Gastroesophageal sphincter (tissue), 4 donors: Measurements from ENCODE around the gene DGKI. TPM values are rescaled to one million over a fixed set of nuclear protein-coding genes. Genes with fewer than 3 reads are reported as not detected.

Experiments used
- ATAC-seq: fragments of 150-250 bp; one replicate; pipeline ENCODE4 v1.9.1; 2016; ENCODE audit warnings: mild to moderate bottlenecking, moderate library complexity
- H3K27ac ChIP-seq, 4 donors: fragments of 200-600 bp; sonication (generic) in 3 of 4; 1 replicate in 3 of 4; 2 replicates in 1 of 4; pipeline ENCODE4 v1.5.1; 2016 to 2019
- H3K27me3 ChIP-seq: fragments of 200-600 bp; sonication (generic); one replicate; pipeline ENCODE4 v1.5.1; 2019
- H3K36me3 ChIP-seq, 2 donors: fragments of 200-600 bp; sonication (generic); one replicate each; pipeline ENCODE4 v1.5.1; 2019; ENCODE audit warnings: control low read depth in 1 of 2
- H3K4me1 ChIP-seq, 3 donors: fragments of 200-600 bp; sonication (generic); 1 replicate in 2 of 3; 2 replicates in 1 of 3; pipeline ENCODE4 v1.5.1; 2016 to 2019; ENCODE audit warnings: control low read depth in 2 of 3
- H3K4me3 ChIP-seq, 2 donors: fragments of 200-600 bp; sonication (generic); one replicate each; pipeline ENCODE4 v1.5.1; 2019; ENCODE audit warnings: mild to moderate bottlenecking in 1 of 2, moderate library complexity in 1 of 2
- H3K9me3 ChIP-seq, 3 donors: fragments of 200-600 bp; sonication (generic); one replicate each; pipeline ENCODE4 v1.5.1; 2017 to 2019; ENCODE audit warnings: control low read depth in 2 of 3
- CTCF ChIP-seq, 4 experiments: fragments of 200-600 bp in 2 of 4; fragments of 450-650 bp in 2 of 4; sonication (generic) in 1 of 4; IDR thresholded peaks; one replicate each; pipeline ENCODE4 v1.5.1; 2017 to 2019; ENCODE audit warnings: antibody characterized with exemption in 4 of 4, mild to moderate bottlenecking in 2 of 4, moderate library complexity in 2 of 4
- EP300 ChIP-seq: sonication (generic); formaldehyde crosslinking; IDR thresholded peaks from one replicate; pipeline ENCODE4 v1.6.1; 2017; ENCODE audit warnings: antibody characterized with exemption, mild to moderate bottlenecking
- POLR2A ChIP-seq, 2 donors: fragments of 450-650 bp; IDR thresholded peaks; one replicate each; pipeline ENCODE4 v1.6.1; 2017; ENCODE audit warnings: antibody characterized with exemption in 2 of 2, mild to moderate bottlenecking in 2 of 2, moderate library complexity in 1 of 2
- POLR2AphosphoS5 ChIP-seq: sonication (generic); formaldehyde crosslinking; IDR thresholded peaks from one replicate; pipeline ENCODE4 v1.6.1; 2017; ENCODE audit warnings: antibody characterized with exemption
- WGBS, 2 donors: methylation state at CpG; one replicate each; pipeline ENCODE4 v1.1.5; 2018; ENCODE audit warnings: low coverage in 1 of 2; 5-methylcytosine and 5-hydroxymethylcytosine counted together
- total RNA-seq, 4 donors: library from RNA; depleted of rRNA; stranded (reverse); fragments of >200 nt; gene quantifications; one replicate each; pipeline ENCODE4 v1.1.0, GENCODE V29; 2016

DGKI gene
- total RNA-seq: 1 to 10 TPM in 3 of 4 donors, under 1 TPM in 1; 0.27 to 4.8 (median 3.2) TPM

GRCh38 chr7:137846827-137847567, at the start of gene DGKI:
DGKI (minus strand) TSS chr7:137846974.
- ATAC-seq: peak; percentile 66
- peaks cover 0 to 17% (median 7%) of the 10 kb centered on the region in 3 donors for H3K4me1 ChIP-seq
- TF ChIP-seq POLR2A (IDR thresholded peaks at IDR 0.05) (no peak), CTCF (IDR thresholded peaks at IDR 0.05) (no peak), EP300 (no peak), POLR2AphosphoS5 (no peak)
- H3K27me3 ChIP-seq: peaks cover 46% of the 10 kb centered on the region
- no peaks in the 10 kb centered on the region for H3K9me3 ChIP-seq
- whole genome bisulfite sequencing, 2 donors: 0% methylated on average over 3 of the region's 66 CpGs; no CpG with 5 or more reads in 1 of the 2 donors
- peaks cover 0 to 6% of the 10 kb centered on the region in 2 donors for H3K36me3 ChIP-seq
- H3K4me3 ChIP-seq: peak within 1 kb of the TSS; percentile 15 to 47
- peak within 1 kb of the TSS in 1 of 4 donors; percentile 28 for H3K27ac ChIP-seq

- Histone ChIP-seq H3K36me3 (peaks cover 0 to 76% of the 10 kb centered on the region in 2 donors), H3K4me1 (peaks cover 0 to 23% (median 3%) of the 10 kb centered on the region in 3 donors), H3K4me3 (no peak overlapping the region), H3K27me3 (no peaks in the 10 kb centered on the region), H3K27ac (no peak overlapping the region), H3K9me3 (no peaks in the 10 kb centered on the region)
- 64 to 100% methylated on average over 3 to 4 of the region's 8 CpGs for WGBS, 2 donors
- no peak for TF ChIP-seq CTCF (IDR thresholded peaks at IDR 0.05)
- no peak for TF ChIP-seq POLR2AphosphoS5
- no peak for TF ChIP-seq EP300
- ATAC-seq: no peak
Observed at GRCh38 chr7:137895301-137896221, 48.8 kb upstream of the DGKI start.

GRCh38 chr7:137893143-137893742, 46.5 kb upstream of the DGKI start:
- Histone ChIP-seq H3K36me3 (peaks cover 0 to 72% of the 10 kb centered on the region in 2 donors), H3K4me1 (peaks cover 0 to 11% (median 3%) of the 10 kb centered on the region in 3 donors), H3K9me3 (no peaks in the 10 kb centered on the region), H3K4me3 (no peak overlapping the region), H3K27ac (no peak overlapping the region), H3K27me3 (no peaks in the 10 kb centered on the region)
- no peak for TF ChIP-seq POLR2AphosphoS5
- ATAC-seq: no peak

GRCh38 chr7:137891016-137891655, 44.4 kb upstream of the DGKI start:
- peaks cover 0 to 61% of the 10 kb centered on the region in 2 donors for H3K36me3 ChIP-seq
- H3K4me1 ChIP-seq: peaks cover 0 to 24% (median 6%) of the 10 kb centered on the region in 3 donors
- WGBS, 2 donors: 50 to 68% methylated on average over 4 of the region's 4 CpGs
- no peak overlapping the region for H3K4me3 ChIP-seq
- H3K27me3 ChIP-seq: no peaks in the 10 kb centered on the region
- no peaks in the 10 kb centered on the region for H3K9me3 ChIP-seq
- H3K27ac ChIP-seq: no peak overlapping the region
- TF ChIP-seq POLR2AphosphoS5 (no peak), POLR2A (IDR thresholded peaks at IDR 0.05) (no peak), EP300 (no peak), CTCF (IDR thresholded peaks at IDR 0.05) (no peak)
- ATAC-seq: no peak
